ENCODE data around the gene RNF213.

Gene RNF213

GRCh38 chr17:80371196-80371595, 110.5 kb downstream of the RNF213 start:
- in situ Hi-C loops (cut with MboI; ENCODE audit: low pct_unique_long_range_greater_than_20kb, low sequenced_read_pairs, unreplicated experiment), result no loop called here
- TF ChIP-seq, protein P1, sequence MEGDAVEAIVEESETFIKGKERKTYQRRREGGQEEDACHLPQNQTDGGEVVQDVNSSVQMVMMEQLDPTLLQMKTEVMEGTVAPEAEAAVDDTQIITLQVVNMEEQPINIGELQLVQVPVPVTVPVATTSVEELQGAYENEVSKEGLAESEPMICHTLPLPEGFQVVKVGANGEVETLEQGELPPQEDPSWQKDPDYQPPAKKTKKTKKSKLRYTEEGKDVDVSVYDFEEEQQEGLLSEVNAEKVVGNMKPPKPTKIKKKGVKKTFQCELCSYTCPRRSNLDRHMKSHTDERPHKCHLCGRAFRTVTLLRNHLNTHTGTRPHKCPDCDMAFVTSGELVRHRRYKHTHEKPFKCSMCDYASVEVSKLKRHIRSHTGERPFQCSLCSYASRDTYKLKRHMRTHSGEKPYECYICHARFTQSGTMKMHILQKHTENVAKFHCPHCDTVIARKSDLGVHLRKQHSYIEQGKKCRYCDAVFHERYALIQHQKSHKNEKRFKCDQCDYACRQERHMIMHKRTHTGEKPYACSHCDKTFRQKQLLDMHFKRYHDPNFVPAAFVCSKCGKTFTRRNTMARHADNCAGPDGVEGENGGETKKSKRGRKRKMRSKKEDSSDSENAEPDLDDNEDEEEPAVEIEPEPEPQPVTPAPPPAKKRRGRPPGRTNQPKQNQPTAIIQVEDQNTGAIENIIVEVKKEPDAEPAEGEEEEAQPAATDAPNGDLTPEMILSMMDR (IDR thresholded peaks at IDR 0.05; ENCODE audit: extremely low read depth, insufficient read depth, missing control alignments), result no peak
- no peak for DNase-seq (ENCODE audit: low spot score)

DNA sequence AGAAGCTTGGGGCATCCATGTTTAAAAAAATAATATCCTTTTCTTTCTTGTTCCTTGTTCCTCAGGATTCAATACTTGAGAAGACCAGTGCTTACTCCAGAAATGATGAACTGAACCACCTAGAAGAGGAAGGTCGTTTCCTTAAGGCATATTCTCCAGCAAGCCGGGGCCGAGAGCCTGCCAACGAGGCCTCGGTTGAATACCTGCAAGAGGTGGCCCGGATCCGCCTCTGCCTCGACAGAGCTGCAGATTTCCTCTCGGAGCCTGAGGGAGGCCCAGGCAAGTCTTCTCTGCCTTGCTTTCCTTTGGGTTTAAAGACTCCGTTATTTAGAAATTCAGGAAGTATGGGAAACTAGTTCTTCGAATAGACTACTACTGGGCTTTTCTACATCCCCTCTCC, 111.8 kb downstream of the RNF213 start:
- TF ChIP-seq, protein P1 (IDR thresholded peaks at IDR 0.05; ENCODE audit: extremely low read depth, insufficient read depth, missing control alignments), result no peak

DNA sequence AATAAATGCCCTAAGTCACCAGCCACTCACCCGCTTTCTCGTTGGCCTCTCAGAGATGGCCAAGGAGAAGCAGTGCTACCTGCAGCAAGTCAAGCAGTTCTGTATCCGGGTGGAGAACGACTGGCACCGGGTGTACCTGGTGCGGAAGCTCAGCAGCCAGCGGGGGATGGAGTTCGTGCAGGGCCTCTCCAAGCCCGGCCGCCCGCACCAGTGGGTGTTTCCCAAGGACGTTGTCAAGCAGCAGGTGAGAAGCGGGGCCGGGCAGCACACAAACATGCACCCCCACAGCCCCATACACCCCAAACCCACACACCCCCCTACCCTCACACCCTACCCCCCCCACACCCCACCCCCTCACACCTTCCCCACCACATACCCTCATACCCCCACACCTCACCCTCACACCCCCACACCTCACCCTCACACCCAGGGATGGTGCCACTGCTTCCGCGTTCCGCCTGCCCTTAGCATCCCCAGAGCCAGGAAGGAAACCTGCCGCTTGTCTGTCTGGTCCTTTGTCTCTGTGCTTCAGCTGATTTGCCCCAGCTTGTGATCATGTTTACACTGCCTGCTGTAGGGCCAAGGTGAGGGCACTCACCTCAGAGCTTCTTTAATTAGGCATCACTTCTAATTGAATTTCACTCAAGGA, 112.4 kb downstream of the RNF213 start:
- TF ChIP-seq, protein P1 (IDR thresholded peaks at IDR 0.05; ENCODE audit: extremely low read depth, insufficient read depth, missing control alignments), result no peak
- DNase-seq (ENCODE audit: low spot score), result no peak
- in situ Hi-C loops (cut with MboI; ENCODE audit: low pct_unique_long_range_greater_than_20kb, low sequenced_read_pairs, unreplicated experiment), result no loop called here

More for the DNA sequence above, 111.8 kb downstream of the RNF213 start:
- DNase-seq (ENCODE audit: low spot score), result no peak
- in situ Hi-C loops (cut with MboI; ENCODE audit: low pct_unique_long_range_greater_than_20kb, low sequenced_read_pairs, unreplicated experiment), result no loop called here

DNA sequence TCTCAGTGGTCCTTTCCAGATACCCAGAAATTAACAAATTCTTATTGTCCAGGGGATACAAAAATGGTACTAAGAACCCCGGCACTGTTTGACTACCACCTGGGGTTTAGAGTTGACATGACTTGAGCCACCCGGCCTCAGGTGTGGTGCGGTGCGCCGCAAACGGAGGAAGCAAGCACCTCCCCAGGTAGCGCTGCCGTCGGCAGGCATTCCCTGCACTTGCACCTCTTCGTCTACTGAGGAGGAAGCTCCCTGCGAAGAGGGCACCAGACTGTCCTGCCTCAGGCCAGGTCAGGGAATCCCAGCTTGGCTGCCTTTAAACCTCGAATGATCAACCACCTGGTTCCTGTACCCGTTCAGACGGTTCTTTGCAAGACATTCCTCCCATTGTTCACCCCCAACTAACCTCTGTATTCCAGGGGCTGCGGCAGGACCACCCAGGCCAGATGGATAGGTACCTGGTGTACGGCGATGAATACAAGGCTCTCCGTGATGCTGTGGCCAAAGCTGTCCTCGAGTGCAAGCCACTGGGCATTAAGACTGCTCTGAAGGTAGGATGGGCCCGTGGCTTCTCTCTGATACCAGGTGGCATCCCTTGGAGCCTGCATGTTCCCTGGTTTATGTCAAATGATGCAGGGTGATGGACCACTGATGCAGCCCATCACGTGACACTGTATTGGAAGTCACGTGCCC, 113.5 kb downstream of the RNF213 start:
- in situ Hi-C loops (cut with MboI; ENCODE audit: low pct_unique_long_range_greater_than_20kb, low sequenced_read_pairs, unreplicated experiment), result no loop called here
- no peak for DNase-seq (ENCODE audit: low spot score)
- TF ChIP-seq, protein P1 (IDR thresholded peaks at IDR 0.05; ENCODE audit: extremely low read depth, insufficient read depth, missing control alignments), result no peak

GRCh38 chr17:80374732-80375585, 114.3 kb downstream of the RNF213 start:
- in situ Hi-C loops (cut with MboI; ENCODE audit: low pct_unique_long_range_greater_than_20kb, low sequenced_read_pairs, unreplicated experiment), result no loop called here
- TF ChIP-seq, protein P1 (IDR thresholded peaks at IDR 0.05; ENCODE audit: extremely low read depth, insufficient read depth, missing control alignments), result no peak
- DNase-seq (ENCODE audit: low spot score), result no peak

DNA sequence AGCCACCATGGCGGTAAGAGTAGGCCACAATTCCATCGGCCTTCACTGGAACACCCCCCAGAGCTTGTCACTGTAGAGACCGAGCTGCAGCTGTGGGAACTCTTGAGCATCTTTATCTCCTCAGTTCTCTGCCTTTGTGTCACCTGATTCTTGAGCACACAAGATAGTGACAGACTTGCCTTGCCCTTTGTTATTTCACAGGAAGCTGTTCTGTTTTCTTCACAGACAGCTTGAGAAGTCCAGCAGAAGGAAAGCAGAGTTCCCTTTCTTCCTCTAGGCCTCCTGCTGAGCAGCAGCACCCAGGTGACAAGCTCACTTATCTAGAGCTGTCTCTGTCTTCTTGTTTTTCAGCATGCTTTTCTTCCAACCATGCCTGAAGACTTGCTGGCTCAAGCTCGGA, 115.9 kb downstream of the RNF213 start:
- TF ChIP-seq, protein P1 (IDR thresholded peaks at IDR 0.05; ENCODE audit: extremely low read depth, insufficient read depth, missing control alignments), result no peak
- DNase-seq (ENCODE audit: low spot score), result no peak
- in situ Hi-C loops (cut with MboI; ENCODE audit: low pct_unique_long_range_greater_than_20kb, low sequenced_read_pairs, unreplicated experiment), result no loop called here
